Kidney (tissue), 14 donors: ENCODE results near the gene RNASEH2A. TPM values are rescaled to one million over a fixed set of nuclear protein-coding genes. Genes with fewer than 3 reads are reported as not detected.
A peak's percentile ranks its signal among the peaks of the same experiment; 100 is the strongest.

Source experiments
- DNase-seq, 5 donors: peaks; one replicate each; pipeline ENCODE4 v3.0.0-alpha.2; 2013 to 2020
- FAIRE-seq: peaks from 2 replicates; lab custom pipeline; 2012; peaks lifted over from hg19 to GRCh38; lab: Jason Lieb, UNC
- H3K27ac ChIP-seq, 2 donors: one replicate each; pipeline ENCODE4 v1.7.0; 2013; ENCODE audit warnings: low read depth in 2 of 2, low read length in 2 of 2, inconsistent platforms in 1 of 2
- H3K27me3 ChIP-seq: one replicate; pipeline ENCODE4 v1.7.1; 2013; ENCODE audit warnings: low read length, inconsistent platforms; ENCODE audit not compliant: control insufficient read depth, insufficient read depth
- H3K36me3 ChIP-seq, 3 donors: one replicate each; pipeline versions ENCODE4 v1.7.0 to v1.7.1; 2013; ENCODE audit warnings: low read length in 3 of 3, control low read depth in 1 of 3, inconsistent platforms in 1 of 3; ENCODE audit not compliant: insufficient read depth in 3 of 3, control insufficient read depth in 2 of 3
- H3K4me1 ChIP-seq, 3 donors: one replicate each; pipeline versions ENCODE4 v1.7.0 to v1.7.1; 2013; ENCODE audit warnings: low read length in 3 of 3, inconsistent platforms in 1 of 3, low read depth in 1 of 3; ENCODE audit not compliant: control insufficient read depth in 2 of 3, insufficient read depth in 2 of 3
- H3K4me3 ChIP-seq, 3 donors: one replicate each; pipeline versions ENCODE4 v1.7.0 to v1.8.1; 2013; ENCODE audit warnings: low read length in 3 of 3, control low read depth in 1 of 3, inconsistent platforms in 1 of 3
- H3K9ac ChIP-seq, 3 donors: one replicate each; pipeline versions ENCODE4 v1.7.0 to v1.7.1; 2013; ENCODE audit warnings: low read length in 3 of 3, control low read depth in 1 of 3, inconsistent platforms in 1 of 3
- H3K9me3 ChIP-seq, 3 donors: one replicate each; pipeline versions ENCODE4 v1.7.0 to v1.7.1; 2013; ENCODE audit warnings: low read length in 3 of 3, control low read depth in 1 of 3, inconsistent platforms in 1 of 3; ENCODE audit not compliant: control insufficient read depth in 2 of 3, insufficient read depth in 1 of 3
- intact Hi-C: fragments of 100-400 bp; cut with DNase I; formaldehyde crosslinking; loops from one replicate; pipeline ENCODE4 v1.11.1; 2022
- polyA plus RNA-seq: library from polyadenylated mRNA; stranded (reverse); fragments of 350-450 nt; fragmentation: Illumina TruSeq; extraction: RNeasy Lipid Tissue Mini Kit (QIAGEN cat#74804); gene quantifications from one replicate; pipeline ENCODE4 v1.2.3, GENCODE V29; 2014; ENCODE audit warnings: low read depth, low replicate concordance; ENCODE audit not compliant: insufficient read depth
- total RNA-seq: library from RNA; stranded (reverse); fragmentation: NEBNext Ultra II Directional; extraction: Animal tissue kit (Norgen Biotek cat#: 25700); gene quantifications from one replicate; pipeline ENCODE4 v1.2.1, GENCODE V29; 2021
- TF ChIP-seq, protein P1 (sequence below): IDR thresholded peaks from 3 replicates; pipeline ENCODE4 v1.5.1; 2012; ENCODE audit warnings: mild to moderate bottlenecking, moderate library complexity, borderline replicate concordance; ENCODE audit not compliant: insufficient read depth; ENCODE audit errors: extremely low read depth
- donor health status: control.
- donor health status: control.
- donor health status: control.
- donor health status: control.
- donor health status: control.
- donor health status: DM: yes; HTN: yes; CAD: no.
- donor health status: Normal renal cell carcinoma (clear cell type).

The RNASEH2A gene
- total and polyA plus RNA-seq, 2 donors from 2014 or later = 1.3 to 7.9 TPM

DNA sequence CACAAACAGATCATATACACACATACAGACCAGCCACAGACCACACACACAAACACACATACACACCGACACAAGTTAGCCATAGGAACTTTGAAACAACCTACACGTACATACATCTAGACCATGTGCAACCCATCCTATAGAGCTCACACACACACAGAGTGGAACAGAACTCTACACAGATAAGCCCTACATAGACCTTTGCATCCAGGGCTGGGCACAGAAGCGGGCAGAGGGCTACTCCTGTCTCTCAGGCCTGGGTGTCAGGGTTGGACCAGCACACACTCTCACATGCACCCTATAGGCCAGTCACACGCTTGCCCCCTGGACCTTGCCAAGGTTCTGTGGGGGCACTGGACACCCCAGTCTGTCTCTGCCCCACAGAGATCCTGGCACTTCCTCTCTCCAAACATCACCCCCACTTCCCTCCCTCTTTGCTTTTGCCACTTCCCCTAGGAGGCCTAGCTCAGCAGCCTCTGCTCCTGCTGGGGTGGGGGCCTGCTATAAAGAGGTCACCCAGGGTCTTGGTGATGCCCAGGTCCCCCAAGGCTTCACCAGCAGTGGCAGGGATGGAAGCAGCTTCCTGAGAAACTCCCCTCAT is 20.9 kb upstream of the RNASEH2A start:
- TF ChIP-seq, protein P1, sequence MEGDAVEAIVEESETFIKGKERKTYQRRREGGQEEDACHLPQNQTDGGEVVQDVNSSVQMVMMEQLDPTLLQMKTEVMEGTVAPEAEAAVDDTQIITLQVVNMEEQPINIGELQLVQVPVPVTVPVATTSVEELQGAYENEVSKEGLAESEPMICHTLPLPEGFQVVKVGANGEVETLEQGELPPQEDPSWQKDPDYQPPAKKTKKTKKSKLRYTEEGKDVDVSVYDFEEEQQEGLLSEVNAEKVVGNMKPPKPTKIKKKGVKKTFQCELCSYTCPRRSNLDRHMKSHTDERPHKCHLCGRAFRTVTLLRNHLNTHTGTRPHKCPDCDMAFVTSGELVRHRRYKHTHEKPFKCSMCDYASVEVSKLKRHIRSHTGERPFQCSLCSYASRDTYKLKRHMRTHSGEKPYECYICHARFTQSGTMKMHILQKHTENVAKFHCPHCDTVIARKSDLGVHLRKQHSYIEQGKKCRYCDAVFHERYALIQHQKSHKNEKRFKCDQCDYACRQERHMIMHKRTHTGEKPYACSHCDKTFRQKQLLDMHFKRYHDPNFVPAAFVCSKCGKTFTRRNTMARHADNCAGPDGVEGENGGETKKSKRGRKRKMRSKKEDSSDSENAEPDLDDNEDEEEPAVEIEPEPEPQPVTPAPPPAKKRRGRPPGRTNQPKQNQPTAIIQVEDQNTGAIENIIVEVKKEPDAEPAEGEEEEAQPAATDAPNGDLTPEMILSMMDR = no peak
- Histone ChIP-seq H3K4me1 (peaks cover 6 to 50% (median 34%) of the 10 kb centered on the region in 3 donors), H3K4me3 (no peak overlapping the region), H3K9me3 (no peaks in the 10 kb centered on the region), H3K27me3 (no peaks in the 10 kb centered on the region), H3K9ac (peak overlapping the region in 1 of 3 donors; percentile 5), H3K36me3 (no peaks in the 10 kb centered on the region), H3K27ac (peak overlapping the region; percentile 96 to 98)
- DNase-seq = peak in 1 of 5 donors; percentile 19
- intact Hi-C loops = no loop called here
- no peak for FAIRE-seq

DNA sequence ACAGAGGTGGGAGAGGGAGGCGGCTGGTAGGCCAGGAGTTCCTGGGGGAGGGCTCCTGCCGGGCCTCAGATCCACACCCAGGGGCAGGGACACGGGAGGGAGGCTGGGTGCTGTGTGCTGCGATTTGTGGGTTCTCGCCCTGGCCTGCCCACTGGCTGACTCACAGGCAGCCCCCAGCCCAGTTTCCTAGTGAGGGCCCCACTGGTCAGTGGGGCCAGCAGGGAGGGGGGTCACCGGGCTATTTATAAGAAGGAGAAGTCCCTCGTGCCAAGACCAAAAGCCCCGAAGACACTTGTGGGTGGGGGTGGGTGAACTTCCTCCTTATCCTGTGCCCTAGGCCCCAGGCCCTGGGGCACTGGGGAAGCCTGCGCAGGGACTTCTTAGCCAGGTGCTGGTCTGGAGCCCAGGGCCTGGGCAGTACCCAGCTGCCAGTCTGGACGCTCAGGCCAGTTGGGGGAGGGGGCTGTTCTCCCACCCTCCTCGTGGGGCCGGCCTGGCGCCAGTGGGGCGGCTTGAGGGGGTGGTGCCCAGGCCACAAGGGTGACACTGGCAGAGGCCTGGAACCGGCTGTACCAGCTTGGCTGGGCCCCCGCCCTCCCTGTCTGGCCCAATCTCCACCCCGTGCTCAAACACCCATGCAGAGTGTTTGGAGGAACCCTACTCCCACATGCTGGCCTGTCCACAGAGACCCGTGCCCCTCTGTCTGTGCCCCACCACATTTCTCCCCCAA is 20.1 kb upstream of the RNASEH2A start:
- Histone ChIP-seq H3K36me3 (no peaks in the 10 kb centered on the region), H3K4me3 (no peak overlapping the region), H3K27ac (peak overlapping the region; percentile 96 to 98), H3K9ac (peak overlapping the region in 1 of 3 donors; percentile 48), H3K27me3 (no peaks in the 10 kb centered on the region), H3K9me3 (no peaks in the 10 kb centered on the region), H3K4me1 (peaks cover 6 to 55% (median 38%) of the 10 kb centered on the region in 3 donors)
- TF ChIP-seq, protein P1 = no peak
- no peak for FAIRE-seq
- DNase-seq = peak in 3 of 5 donors; percentile 39 to 93 (median 67)
- intact Hi-C loops = no loop called here

DNA sequence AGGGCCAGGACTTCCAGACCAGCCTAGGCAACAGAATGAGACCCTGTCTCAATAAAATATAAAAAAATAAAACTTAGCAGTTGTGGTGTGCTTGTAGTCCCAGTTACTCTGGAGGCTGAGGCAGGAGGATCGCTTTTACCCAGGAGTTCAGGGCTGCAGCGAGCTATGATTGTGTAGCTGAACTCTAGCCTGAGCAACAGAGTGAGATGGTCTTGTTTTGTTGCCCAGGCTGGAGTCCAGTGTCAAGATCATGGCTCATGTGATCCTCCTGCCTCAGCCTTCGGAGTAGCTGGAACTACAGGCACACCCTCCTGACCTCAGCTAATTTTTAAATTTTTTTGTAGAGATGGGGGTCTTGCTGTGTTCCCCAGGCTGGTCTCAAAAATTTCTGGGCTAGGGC is 19.4 kb upstream of the RNASEH2A start:
- H3K36me3 ChIP-seq = no peaks in the 10 kb centered on the region
- FAIRE-seq = no peak

More for the DNA sequence above, 19.4 kb upstream of the RNASEH2A start:
- TF ChIP-seq, protein P1 = no peak
- intact Hi-C loops = no loop called here
- DNase-seq = no peak
- Histone ChIP-seq H3K9me3 (no peaks in the 10 kb centered on the region), H3K27me3 (no peaks in the 10 kb centered on the region), H3K9ac (no peak overlapping the region), H3K4me3 (no peak overlapping the region), H3K27ac (peak overlapping the region; percentile 96 to 98), H3K4me1 (peaks cover 6 to 55% (median 38%) of the 10 kb centered on the region in 3 donors)
